ENCODE data around the gene NTRK1.

GRCh38 chr1:156894001-156894400 is 33.3 kb downstream of the NTRK1 start:
- no peak for TF ChIP-seq EZH2 (IDR thresholded peaks at IDR 0.05; ENCODE audit: low read depth)
- no peak for TF ChIP-seq CTCF (conservative IDR thresholded peaks at IDR 0.05)

Measured in PC-9 (cell line).